ENCODE data around the gene RLBP1. TPM values are rescaled to one million over a fixed set of nuclear protein-coding genes. Genes with fewer than 3 reads are reported as not detected.

The RLBP1 gene
- total and polyA plus RNA-seq, 9 of the 15 experiments (the other 6 are each of a cell fraction or from before 2014, with no cell fraction given) = 0.05 TPM; not detected in 8

DNA sequence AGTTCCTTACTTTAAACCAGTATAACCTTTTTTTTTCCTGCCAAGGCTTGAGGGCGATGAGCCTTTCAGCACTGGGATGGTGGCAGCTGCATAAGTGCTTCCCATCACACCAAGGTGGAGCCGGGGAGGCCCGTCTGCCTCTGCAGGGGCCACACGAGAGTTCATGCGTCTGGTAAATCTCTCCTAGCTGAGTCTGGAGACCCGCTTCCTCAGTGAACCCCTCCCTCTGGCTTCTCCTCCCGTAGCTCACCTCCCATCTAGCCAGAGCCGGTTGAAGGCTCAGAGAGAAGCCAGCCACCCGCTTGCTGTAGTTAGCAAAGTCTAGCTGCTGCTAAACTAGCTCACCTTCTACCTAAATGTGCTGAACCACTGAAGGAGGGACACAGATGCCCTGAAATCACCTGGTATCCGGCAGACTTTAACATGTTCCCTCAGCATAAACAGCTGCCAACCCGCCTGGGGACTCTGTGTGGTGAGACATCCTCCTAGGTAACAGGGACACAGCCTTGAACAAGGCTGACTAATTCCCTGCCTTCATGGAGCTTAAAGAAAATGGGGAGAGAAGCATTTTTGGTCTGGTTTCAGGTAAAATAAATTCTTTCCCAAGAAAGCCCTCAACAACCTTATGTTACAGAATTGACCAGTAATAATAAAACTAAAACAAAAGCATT is 42.9 kb downstream of the RLBP1 start:
- H3K4me1 ChIP-seq (replicated peaks in 1 of 2; ENCODE audit: control insufficient read depth in 2 of 2, insufficient read depth in 2 of 2, low read length in 2 of 2) = no peaks in the 10 kb centered on the region
- TF ChIP-seq, protein P1, sequence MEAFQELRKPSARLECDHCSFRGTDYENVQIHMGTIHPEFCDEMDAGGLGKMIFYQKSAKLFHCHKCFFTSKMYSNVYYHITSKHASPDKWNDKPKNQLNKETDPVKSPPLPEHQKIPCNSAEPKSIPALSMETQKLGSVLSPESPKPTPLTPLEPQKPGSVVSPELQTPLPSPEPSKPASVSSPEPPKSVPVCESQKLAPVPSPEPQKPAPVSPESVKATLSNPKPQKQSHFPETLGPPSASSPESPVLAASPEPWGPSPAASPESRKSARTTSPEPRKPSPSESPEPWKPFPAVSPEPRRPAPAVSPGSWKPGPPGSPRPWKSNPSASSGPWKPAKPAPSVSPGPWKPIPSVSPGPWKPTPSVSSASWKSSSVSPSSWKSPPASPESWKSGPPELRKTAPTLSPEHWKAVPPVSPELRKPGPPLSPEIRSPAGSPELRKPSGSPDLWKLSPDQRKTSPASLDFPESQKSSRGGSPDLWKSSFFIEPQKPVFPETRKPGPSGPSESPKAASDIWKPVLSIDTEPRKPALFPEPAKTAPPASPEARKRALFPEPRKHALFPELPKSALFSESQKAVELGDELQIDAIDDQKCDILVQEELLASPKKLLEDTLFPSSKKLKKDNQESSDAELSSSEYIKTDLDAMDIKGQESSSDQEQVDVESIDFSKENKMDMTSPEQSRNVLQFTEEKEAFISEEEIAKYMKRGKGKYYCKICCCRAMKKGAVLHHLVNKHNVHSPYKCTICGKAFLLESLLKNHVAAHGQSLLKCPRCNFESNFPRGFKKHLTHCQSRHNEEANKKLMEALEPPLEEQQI (IDR thresholded peaks at IDR 0.05) = no peak
- TF ChIP-seq ZNF586 (CRISPR knock-in tag; conservative IDR thresholded peaks at IDR 0.05) = no peak
- no peaks in the 10 kb centered on the region for H3K79me2 ChIP-seq (ENCODE audit: control insufficient read depth, insufficient read depth, low read length)
- no peaks in the 10 kb centered on the region for H4K20me1 ChIP-seq (replicated peaks; ENCODE audit: control insufficient read depth, insufficient read depth, low read length)
- no peaks in the 10 kb centered on the region for H3K9me1 ChIP-seq (ENCODE audit: control insufficient read depth, insufficient read depth, low read length)
- in situ Hi-C loops (cut with MboI) = loop anchor here (5.0 to 10.0 kb wide), 2 partner anchors 121 to 294 kb away; no protein-coding TSS in a partner anchor
- H3K36me3 ChIP-seq (ENCODE audit: control insufficient read depth, insufficient read depth, low read length) = peaks cover 78% of the 10 kb centered on the region
- no peak overlapping the region for H3K9ac ChIP-seq (ENCODE audit: insufficient read depth in 1 of 2, low read depth in 2 of 2, low read length in 2 of 2)
- CTCF ChIA-PET (ENCODE audit: low intra/inter-chr PET ratio) = interaction anchor here (0.7 to 3.4 kb wide), 6 partner anchors 49 to 284 kb away, joined by 3 to 39 read pairs (median 4); no protein-coding TSS in a partner anchor
- intact Hi-C loops (cut with micrococcal nuclease) = loop anchor here (5.0 kb wide), 2 partner anchors 146 to 281 kb away; partner anchors contain the start of gene HAPLN3
- no peak overlapping the region for H3K27ac ChIP-seq (ENCODE audit: extremely low read depth, low read depth, low read length)
- H3K9me3 ChIP-seq (replicated peaks; ENCODE audit: control insufficient read depth, insufficient read depth, low read depth, low read length) = no peaks in the 10 kb centered on the region
- POLR2A ChIA-PET = interaction anchor here (0.6 to 1.2 kb wide), 4 partner anchors 19 to 80 kb away, joined by 3 read pairs; no protein-coding TSS in a partner anchor
- FAIRE-seq (no peak), DNase-seq (ENCODE audit: extremely low read depth in 1 of 4, low spot score in 3 of 4) (no peak), ATAC-seq (no peak)
- H2AFZ ChIP-seq (ENCODE audit: low read depth, low read length) = no peak overlapping the region
- H3K4me2 ChIP-seq (ENCODE audit: insufficient read depth, low read length) = no peak overlapping the region
- WGBS (ENCODE audit: insufficient coverage, low coverage, missing lambda C conversion rate) = 90% methylated on average over 8 of the region's 11 CpGs
- BruUV-seq (replicated peaks) = no TSS peak
- H3K27me3 ChIP-seq (ENCODE audit: control insufficient read depth in 2 of 2, insufficient read depth in 2 of 2, low read length in 2 of 2) = no peaks in the 10 kb centered on the region
- H3K4me3 ChIP-seq = no peak overlapping the region

All from K562 (cell line).